Endothelial cell of umbilical vein (primary cell): ENCODE measurements around the gene CHIT1. TPM values are rescaled to one million over a fixed set of nuclear protein-coding genes. Genes with fewer than 3 reads are reported as not detected.

ENCODE experiments used
- BruUV-seq: library from RNA; stranded (reverse); fragments of 400-500 nt; replicated peaks from 2 replicates; lab custom pipeline; 2021; lab: Mats Ljungman, UMichigan
- CTCF ChIA-PET: fragments of 300-600, 350-600 bp; sonication (Branson Sonifier 250); formaldehyde crosslinking; loops from one replicate; lab custom pipeline; 2021; ENCODE audit warnings: antibody characterized with exemption, inconsistent platforms; lab: Charles Lee
- POLR2A ChIA-PET: fragments of 300-600, 350-600 bp; sonication (Branson Sonifier 250); formaldehyde crosslinking; loops from one replicate; lab custom pipeline; 2021; ENCODE audit warnings: antibody characterized with exemption, inconsistent platforms; lab: Charles Lee
- DNase-seq: peaks from one replicate; pipeline ENCODE4 v3.0.0-alpha.2; 2011; ENCODE audit warnings: low read depth, low spot score
- FAIRE-seq: peaks from 2 replicates; lab custom pipeline; 2011; peaks lifted over from hg19 to GRCh38; lab: Jason Lieb, UNC
- H2AFZ ChIP-seq: 2 replicates; pipeline ENCODE4 v1.6.0; 2012; ENCODE audit warnings: low read depth, low read length, control low read depth, inconsistent platforms
- H3K27ac ChIP-seq: 2 replicates; pipeline ENCODE4 v1.5.1; 2011; ENCODE audit warnings: low read depth, mild to moderate bottlenecking, control low read depth, low read length, moderate library complexity; ENCODE audit not compliant: insufficient read depth
- H3K27me3 ChIP-seq, 2 experiments: 2 replicates each; pipeline versions ENCODE4 v1.6.0 to v1.6.1; 2011; ENCODE audit warnings: low read length in 2 of 2, mixed read lengths in 1 of 2; ENCODE audit not compliant: control insufficient read depth in 2 of 2, insufficient read depth in 2 of 2
- H3K36me3 ChIP-seq, 2 experiments: 2 replicates in 1 of 2; 3 replicates in 1 of 2; pipeline ENCODE4 v1.5.1; 2011; ENCODE audit warnings: low read length in 2 of 2, mild to moderate bottlenecking in 1 of 2, moderate library complexity in 1 of 2; ENCODE audit not compliant: control insufficient read depth in 2 of 2, insufficient read depth in 2 of 2; ENCODE audit errors: extremely low read depth in 1 of 2
- H3K4me1 ChIP-seq: 3 replicates; pipeline ENCODE4 v1.5.1; 2011; ENCODE audit warnings: mild to moderate bottlenecking, low read length; ENCODE audit not compliant: control insufficient read depth, insufficient read depth; ENCODE audit errors: extremely low read depth
- H3K4me2 ChIP-seq: 2 replicates; pipeline ENCODE4 v1.6.1; 2011; ENCODE audit warnings: low read length, control low read depth, mixed read lengths; ENCODE audit not compliant: insufficient read depth
- H3K4me3 ChIP-seq, 3 experiments: fragments of 200-600 bp in 1 of 3; sonication (generic), shearing (Covaris generic) in 1 of 3; replicated peaks in 1 of 3; 2 replicates each; pipeline ENCODE4 v1.5.1; 2011 to 2016; ENCODE audit warnings: control low read depth in 3 of 3, low read length in 3 of 3, mild to moderate bottlenecking in 2 of 3, inconsistent platforms in 1 of 3, low read depth in 1 of 3, moderate library complexity in 1 of 3; ENCODE audit not compliant: insufficient read depth in 1 of 3
- H3K79me2 ChIP-seq: 2 replicates; pipeline ENCODE4 v1.6.0; 2012; ENCODE audit warnings: low read length, inconsistent platforms; ENCODE audit not compliant: control insufficient read depth, insufficient read depth
- H3K9ac ChIP-seq: replicated peaks from 2 replicates; pipeline ENCODE3; 2011; ENCODE audit warnings: low read length, control low read depth; ENCODE audit not compliant: insufficient read depth; ENCODE audit errors: extremely low read depth
- H3K9me1 ChIP-seq: replicated peaks from 3 replicates; pipeline ENCODE4 v1.6.0; 2011; ENCODE audit warnings: mild to moderate bottlenecking, low read length; ENCODE audit not compliant: control insufficient read depth, insufficient read depth; ENCODE audit errors: extremely low read depth
- H3K9me3 ChIP-seq: replicated peaks from 2 replicates; pipeline ENCODE4 v1.5.1; 2012; ENCODE audit warnings: low read length, inconsistent platforms; ENCODE audit not compliant: control insufficient read depth, insufficient read depth
- H4K20me1 ChIP-seq: replicated peaks from 2 replicates; pipeline ENCODE3; 2011; ENCODE audit warnings: mild to moderate bottlenecking, low read length; ENCODE audit not compliant: control insufficient read depth, insufficient read depth; ENCODE audit errors: extremely low read depth
- CTCF ChIP-seq, 2 donors: IDR thresholded peaks; 1 replicate in 1 of 2; 2 replicates in 1 of 2; pipeline ENCODE4 v1.5.1; 2011; ENCODE audit warnings: low read length in 2 of 2, mild to moderate bottlenecking in 2 of 2, moderate library complexity in 2 of 2, control low read depth in 1 of 2, inconsistent platforms in 1 of 2, low read depth in 1 of 2; ENCODE audit not compliant: insufficient read depth in 1 of 2; ENCODE audit errors: extremely low read depth in 1 of 2
- EZH2 ChIP-seq: IDR thresholded peaks from 2 replicates; pipeline ENCODE4 v1.6.1; 2012; ENCODE audit warnings: borderline replicate concordance, low read depth, mild to moderate bottlenecking, moderate library complexity, low read length, inconsistent platforms; ENCODE audit not compliant: severe bottlenecking
- FOS ChIP-seq: IDR thresholded peaks from 2 replicates; pipeline ENCODE4 v1.6.1; 2011; ENCODE audit warnings: mild to moderate bottlenecking, low read length, moderate library complexity, borderline replicate concordance; ENCODE audit not compliant: insufficient read depth
- GATA2 ChIP-seq: IDR thresholded peaks from 2 replicates; pipeline ENCODE4 v1.7.0; 2011; ENCODE audit warnings: low read depth, mild to moderate bottlenecking, moderate library complexity, mixed read lengths, low read length; ENCODE audit not compliant: insufficient read length, insufficient read depth
- MAX ChIP-seq: IDR thresholded peaks from 2 replicates; pipeline ENCODE4 v1.6.1; 2011; ENCODE audit not compliant: insufficient read depth, insufficient read length
- POLR2A ChIP-seq: IDR thresholded peaks from 2 replicates; pipeline ENCODE4 v1.6.1; 2012; ENCODE audit warnings: low read depth, mild to moderate bottlenecking, control low read depth, low read length
- POLR2AphosphoS5 ChIP-seq: IDR thresholded peaks from 2 replicates; pipeline ENCODE4 v1.6.1; 2012; ENCODE audit warnings: low read depth, mild to moderate bottlenecking, control low read depth, low read length, moderate library complexity; ENCODE audit not compliant: insufficient read depth
- dilution Hi-C: fragments of 300-500 bp; cut with MboI; formaldehyde crosslinking; loops from one replicate; pipeline ENCODE4 v1.15.0; 2019; ENCODE audit warnings: low sequenced_read_pairs; ENCODE audit not compliant: extremely low pct_ligation_motif_present
- intact Hi-C: fragments of 100-400 bp; cut with micrococcal nuclease; formaldehyde crosslinking; loops from one replicate; pipeline ENCODE4 v1.10.0; 2022
- polyA plus RNA-seq, 4 experiments: library from polyadenylated mRNA; depleted of rRNA in 3 of 4; stranded (reverse) in 3 of 4; unstranded in 1 of 4; fragments of >200 nt; gene quantifications; 2 replicates each; pipeline versions ENCODE4 v1.2.1 to v1.2.3, GENCODE V29; 2011 to 2012; ENCODE audit warnings: missing spikeins in 1 of 4
- total RNA-seq: library from RNA; stranded (reverse); gene quantifications from 2 replicates; pipeline ENCODE4 v1.2.3, GENCODE V29; 2021

Gene CHIT1
- total and polyA plus RNA-seq, 2 donors (not counting 3 experiments of a cell fraction or from before 2014, with no cell fraction given) = not detected

- dilution Hi-C loops = no loop called here
- Histone ChIP-seq H3K79me2 (no peaks in the 10 kb centered on the region), H3K27ac (no peak overlapping the region), H3K36me3 (no peaks in the 10 kb centered on the region), H2AFZ (no peak overlapping the region), H3K27me3 (peaks cover 1 to 6% of the 10 kb centered on the region in 2 experiments), H3K4me1 (no peaks in the 10 kb centered on the region), H3K9me3 (no peaks in the 10 kb centered on the region), H3K9me1 (no peaks in the 10 kb centered on the region), H3K4me3 (no peak overlapping the region), H3K4me2 (no peak overlapping the region), H3K9ac (no peak overlapping the region), H4K20me1 (no peaks in the 10 kb centered on the region)
- POLR2A ChIA-PET = no interaction called here
- DNase-seq (no peak), FAIRE-seq (no peak)
- BruUV-seq = no TSS peak
- intact Hi-C loops = no loop called here
- TF ChIP-seq GATA2 (no peak), MAX (no peak), CTCF (IDR thresholded peaks at IDR 0.05; ENCODE audit: extremely low read depth in 1 of 2, insufficient read depth in 1 of 2, low read depth in 1 of 2, low read length in 2 of 2) (no peak), FOS (no peak), POLR2A (no peak), POLR2AphosphoS5 (no peak), EZH2 (no peak)
- CTCF ChIA-PET = interaction anchor here (1.8 to 8.7 kb wide), 8 partner anchors 17 to 197 kb away, joined by 8 to 363 read pairs (median 38); no protein-coding TSS in a partner anchor
Observed at GRCh38 chr1:203217668-203218067, 11.8 kb downstream of the CHIT1 start.
